Measurements from ENCODE around the gene RIMKLA.

RIMKLA gene

GRCh38 chr1:42365118-42365517, 15.5 kb upstream of the RIMKLA start:
- no peak for DNase-seq (ENCODE audit: low read depth)
- TF ChIP-seq MAX (IDR thresholded peaks at IDR 0.05; ENCODE audit: low read depth, low read length): no peak
- TF ChIP-seq, protein P1, sequence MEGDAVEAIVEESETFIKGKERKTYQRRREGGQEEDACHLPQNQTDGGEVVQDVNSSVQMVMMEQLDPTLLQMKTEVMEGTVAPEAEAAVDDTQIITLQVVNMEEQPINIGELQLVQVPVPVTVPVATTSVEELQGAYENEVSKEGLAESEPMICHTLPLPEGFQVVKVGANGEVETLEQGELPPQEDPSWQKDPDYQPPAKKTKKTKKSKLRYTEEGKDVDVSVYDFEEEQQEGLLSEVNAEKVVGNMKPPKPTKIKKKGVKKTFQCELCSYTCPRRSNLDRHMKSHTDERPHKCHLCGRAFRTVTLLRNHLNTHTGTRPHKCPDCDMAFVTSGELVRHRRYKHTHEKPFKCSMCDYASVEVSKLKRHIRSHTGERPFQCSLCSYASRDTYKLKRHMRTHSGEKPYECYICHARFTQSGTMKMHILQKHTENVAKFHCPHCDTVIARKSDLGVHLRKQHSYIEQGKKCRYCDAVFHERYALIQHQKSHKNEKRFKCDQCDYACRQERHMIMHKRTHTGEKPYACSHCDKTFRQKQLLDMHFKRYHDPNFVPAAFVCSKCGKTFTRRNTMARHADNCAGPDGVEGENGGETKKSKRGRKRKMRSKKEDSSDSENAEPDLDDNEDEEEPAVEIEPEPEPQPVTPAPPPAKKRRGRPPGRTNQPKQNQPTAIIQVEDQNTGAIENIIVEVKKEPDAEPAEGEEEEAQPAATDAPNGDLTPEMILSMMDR (IDR thresholded peaks at IDR 0.05; ENCODE audit: low read depth, low read length): no peak
- no peak for TF ChIP-seq MYC (IDR thresholded peaks at IDR 0.05; ENCODE audit: low read depth, low read length)
- TF ChIP-seq POLR2A (IDR thresholded peaks at IDR 0.05; ENCODE audit: extremely low read depth, insufficient read length): no peak
- H3K4me3 ChIP-seq (ENCODE audit: low read depth, low read length): no peak overlapping the region

GRCh38 chr1:42368096-42368795, 12.3 kb upstream of the RIMKLA start:
- TF ChIP-seq, protein P1 (IDR thresholded peaks at IDR 0.05; ENCODE audit: low read depth, low read length): no peak
- TF ChIP-seq MYC (IDR thresholded peaks at IDR 0.05; ENCODE audit: low read depth, low read length) (no peak), POLR2A (IDR thresholded peaks at IDR 0.05; ENCODE audit: extremely low read depth, insufficient read length) (no peak), MAX (IDR thresholded peaks at IDR 0.05; ENCODE audit: low read depth, low read length) (no peak)
- DNase-seq (ENCODE audit: low read depth): no peak
- H3K4me3 ChIP-seq (ENCODE audit: low read depth, low read length): no peak overlapping the region

DNA sequence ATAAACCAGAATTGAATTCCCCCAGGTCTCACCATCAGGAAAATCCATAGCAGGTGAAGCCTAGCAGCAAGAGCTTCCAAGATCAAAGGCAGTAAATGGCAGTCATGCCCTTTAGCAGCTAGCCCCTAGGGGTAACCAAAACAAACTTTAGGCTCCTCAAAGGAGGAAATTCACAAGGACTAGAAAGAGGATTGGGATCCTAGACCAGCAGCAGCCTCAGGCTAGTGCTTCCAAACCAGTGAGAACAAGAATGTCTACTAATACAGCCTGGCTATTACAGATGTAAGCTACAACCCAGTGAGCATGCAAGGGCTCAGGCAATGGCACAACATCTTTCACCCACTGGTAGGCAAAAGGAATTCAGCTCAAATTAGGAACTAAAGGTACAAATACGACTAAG, 11.1 kb upstream of the RIMKLA start:
- no peak for DNase-seq (ENCODE audit: low read depth)
- H3K4me3 ChIP-seq (ENCODE audit: low read depth, low read length): no peak overlapping the region
- TF ChIP-seq, protein P1 (IDR thresholded peaks at IDR 0.05; ENCODE audit: low read depth, low read length): no peak
- TF ChIP-seq MYC (IDR thresholded peaks at IDR 0.05; ENCODE audit: low read depth, low read length): no peak
- no peak for TF ChIP-seq POLR2A (IDR thresholded peaks at IDR 0.05; ENCODE audit: extremely low read depth, insufficient read length)
- TF ChIP-seq MAX (IDR thresholded peaks at IDR 0.05; ENCODE audit: low read depth, low read length): no peak

- H3K4me3 ChIP-seq (ENCODE audit: low read depth, low read length): no peak overlapping the region
- no peak for DNase-seq (ENCODE audit: low read depth)
- TF ChIP-seq MAX (IDR thresholded peaks at IDR 0.05; ENCODE audit: low read depth, low read length): no peak
- TF ChIP-seq, protein P1 (IDR thresholded peaks at IDR 0.05; ENCODE audit: low read depth, low read length): no peak
- no peak for TF ChIP-seq MYC (IDR thresholded peaks at IDR 0.05; ENCODE audit: low read depth, low read length)
- TF ChIP-seq POLR2A (IDR thresholded peaks at IDR 0.05; ENCODE audit: extremely low read depth, insufficient read length): no peak
These were observed 9.6 kb upstream of the RIMKLA start for GRCh38 chr1:42370876-42371549.

DNA sequence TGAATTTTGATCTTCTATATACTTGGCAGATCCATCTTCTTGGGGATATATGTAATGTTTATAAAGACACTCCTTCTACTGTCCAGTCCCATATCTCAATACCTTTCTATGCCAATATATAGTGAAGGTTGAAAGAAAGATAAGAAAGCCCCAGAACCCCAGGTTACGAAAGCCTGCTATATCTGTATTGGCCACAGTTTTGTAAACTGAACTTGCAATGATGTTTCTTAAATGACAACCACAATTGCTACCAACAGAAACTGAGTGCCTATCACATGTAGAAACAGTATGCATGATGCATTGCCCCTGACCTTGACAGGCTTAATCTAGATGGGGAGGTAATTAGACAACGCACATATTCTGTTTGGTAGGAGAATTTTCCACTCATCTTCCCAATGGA, 7.8 kb upstream of the RIMKLA start:
- no peak overlapping the region for H3K4me3 ChIP-seq (ENCODE audit: low read depth, low read length)
- DNase-seq (ENCODE audit: low read depth): no peak
- TF ChIP-seq, protein P1 (IDR thresholded peaks at IDR 0.05; ENCODE audit: low read depth, low read length): no peak
- TF ChIP-seq MAX (IDR thresholded peaks at IDR 0.05; ENCODE audit: low read depth, low read length) (no peak), POLR2A (IDR thresholded peaks at IDR 0.05; ENCODE audit: extremely low read depth, insufficient read length) (no peak), MYC (IDR thresholded peaks at IDR 0.05; ENCODE audit: low read depth, low read length) (no peak)
